Measurements from ENCODE around the gene CFAP107. TPM values are rescaled to one million over a fixed set of nuclear protein-coding genes. Genes with fewer than 3 reads are reported as not detected.
"Not testable (repeated sequence)": the region's sequence is repeated elsewhere in the genome, so short reads cannot be mapped to it uniquely, and the experiment has no call there.

CFAP107 gene
- total and polyA plus RNA-seq, 2 experiments from 2014 or later = not detected

DNA sequence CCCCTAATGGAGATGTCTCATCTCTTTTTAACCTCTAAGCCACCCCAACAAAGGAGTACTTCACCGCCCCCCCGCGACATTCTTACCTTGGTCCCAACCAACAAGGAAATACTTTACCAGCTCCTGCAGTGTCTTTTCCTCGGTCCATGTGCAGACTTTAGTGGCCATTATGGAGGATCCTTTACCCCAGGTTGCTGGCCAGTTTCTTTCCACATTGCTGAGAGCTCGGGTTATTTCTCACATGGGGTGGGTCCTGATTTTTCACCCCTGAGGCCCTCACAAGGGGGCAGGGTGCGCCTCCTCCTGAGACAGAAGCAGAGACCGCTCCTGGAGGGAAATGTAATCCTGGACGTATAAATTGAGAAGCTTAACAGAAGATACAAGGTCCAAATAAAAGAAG lies 33.1 kb upstream of the CFAP107 start:
- 88% methylated on average over 8 of the region's 8 CpGs for WGBS (ENCODE audit: low lambda C conversion rate, missing lambda C conversion rate)
- peaks cover 14% of the 10 kb centered on the region for H3K4me1 ChIP-seq (ENCODE audit: insufficient read depth)

DNA sequence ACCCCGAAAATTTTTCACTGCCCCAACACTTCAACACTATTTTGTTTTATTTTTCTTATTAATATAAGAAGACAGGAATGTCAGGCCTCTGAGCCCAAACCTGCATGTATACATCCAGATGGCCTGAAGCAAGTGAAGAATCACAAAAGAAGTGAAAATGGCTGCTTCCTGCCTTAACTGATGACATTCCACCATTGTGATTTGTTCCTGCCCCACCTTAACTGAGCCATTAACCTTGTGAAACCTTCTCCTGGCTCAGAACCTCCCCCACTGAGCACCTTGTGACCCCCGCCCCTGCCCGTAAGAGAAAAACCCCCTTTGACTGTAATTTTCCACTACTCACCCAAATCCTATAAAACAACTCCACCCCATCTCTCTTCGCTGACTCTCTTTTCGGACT lies 32.3 kb upstream of the CFAP107 start:
- not testable (repeated sequence) for H3K9me2 ChIP-seq (replicated peaks; ENCODE audit: insufficient read depth); H3K4me3 ChIP-seq; H3K27ac ChIP-seq; H4K20me1 ChIP-seq (ENCODE audit: insufficient read depth, poor library complexity, severe bottlenecking); H2AFZ ChIP-seq; H3K4me2 ChIP-seq; H3K79me2 ChIP-seq; DNase-seq (ENCODE audit: low spot score); H3K36me3 ChIP-seq (replicated peaks; ENCODE audit: insufficient read depth, low read depth); H3K27me3 ChIP-seq; H3K9me3 ChIP-seq (ENCODE audit: low read depth)
- 72% methylated on average over 5 of the region's 5 CpGs for WGBS (ENCODE audit: low lambda C conversion rate, missing lambda C conversion rate)
- H3K4me1 ChIP-seq (ENCODE audit: insufficient read depth) = peaks cover 14% of the 10 kb centered on the region

More for the DNA sequence above, 33.1 kb upstream of the CFAP107 start:
- Histone ChIP-seq H3K9me2 (replicated peaks; ENCODE audit: insufficient read depth) (no peaks in the 10 kb centered on the region), H3K4me3 (no peak overlapping the region), H3K4me2 (no peak overlapping the region), H3K79me2 (no peaks in the 10 kb centered on the region), H3K27me3 (no peaks in the 10 kb centered on the region), H2AFZ (no peak overlapping the region), H3K27ac (no peak overlapping the region), H4K20me1 (ENCODE audit: insufficient read depth, poor library complexity, severe bottlenecking) (no peaks in the 10 kb centered on the region), H3K36me3 (replicated peaks; ENCODE audit: insufficient read depth, low read depth) (no peaks in the 10 kb centered on the region), H3K9me3 (ENCODE audit: low read depth) (no peaks in the 10 kb centered on the region)
- TF ChIP-seq EZH2 (IDR thresholded peaks at IDR 0.05; ENCODE audit: borderline replicate concordance) (no peak), EZH2phosphoT487 (IDR thresholded peaks at IDR 0.05; ENCODE audit: low read depth, severe bottlenecking, unreplicated experiment) (no peak)
- TF ChIP-seq, protein P1, sequence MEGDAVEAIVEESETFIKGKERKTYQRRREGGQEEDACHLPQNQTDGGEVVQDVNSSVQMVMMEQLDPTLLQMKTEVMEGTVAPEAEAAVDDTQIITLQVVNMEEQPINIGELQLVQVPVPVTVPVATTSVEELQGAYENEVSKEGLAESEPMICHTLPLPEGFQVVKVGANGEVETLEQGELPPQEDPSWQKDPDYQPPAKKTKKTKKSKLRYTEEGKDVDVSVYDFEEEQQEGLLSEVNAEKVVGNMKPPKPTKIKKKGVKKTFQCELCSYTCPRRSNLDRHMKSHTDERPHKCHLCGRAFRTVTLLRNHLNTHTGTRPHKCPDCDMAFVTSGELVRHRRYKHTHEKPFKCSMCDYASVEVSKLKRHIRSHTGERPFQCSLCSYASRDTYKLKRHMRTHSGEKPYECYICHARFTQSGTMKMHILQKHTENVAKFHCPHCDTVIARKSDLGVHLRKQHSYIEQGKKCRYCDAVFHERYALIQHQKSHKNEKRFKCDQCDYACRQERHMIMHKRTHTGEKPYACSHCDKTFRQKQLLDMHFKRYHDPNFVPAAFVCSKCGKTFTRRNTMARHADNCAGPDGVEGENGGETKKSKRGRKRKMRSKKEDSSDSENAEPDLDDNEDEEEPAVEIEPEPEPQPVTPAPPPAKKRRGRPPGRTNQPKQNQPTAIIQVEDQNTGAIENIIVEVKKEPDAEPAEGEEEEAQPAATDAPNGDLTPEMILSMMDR (IDR thresholded peaks at IDR 0.05; ENCODE audit: poor library complexity) = no peak
- no peak for DNase-seq (ENCODE audit: low spot score)

DNA sequence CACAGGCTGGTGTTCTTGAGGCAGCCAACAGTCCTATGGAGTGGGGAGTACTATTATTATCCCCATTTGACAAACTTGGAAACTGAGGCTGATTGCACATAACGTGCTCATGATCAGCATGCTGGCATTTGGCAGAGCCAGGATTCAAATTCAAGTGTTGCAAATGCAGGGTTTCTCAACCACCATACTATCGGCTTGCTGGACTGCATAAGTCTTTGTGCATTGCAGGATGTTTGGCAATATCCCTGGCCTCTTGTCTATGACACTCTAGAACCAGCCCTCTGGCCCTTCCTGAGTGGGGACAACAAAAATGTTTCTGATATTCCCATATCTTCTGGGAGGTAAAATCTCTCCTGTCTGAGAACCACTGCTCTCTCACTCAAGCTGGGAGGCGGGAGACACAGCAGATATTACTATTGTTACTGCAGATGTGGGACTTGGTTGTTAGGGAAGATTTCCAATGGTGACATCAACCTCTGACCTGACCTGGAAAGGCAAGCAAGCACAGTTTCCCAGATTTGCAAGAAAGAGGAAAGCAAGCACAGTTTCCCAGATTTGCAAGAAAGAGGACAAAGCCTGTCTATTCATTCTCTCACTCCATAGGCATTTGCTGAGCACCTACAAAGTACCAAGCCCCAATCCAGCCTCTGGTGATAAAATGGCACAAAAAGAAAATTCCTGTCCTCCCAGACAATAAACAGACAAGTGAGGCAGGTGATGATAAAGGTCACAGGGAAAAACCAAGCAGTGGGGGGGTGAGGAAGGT lies 31.1 kb upstream of the CFAP107 start:
- no peaks in the 10 kb centered on the region for H3K27me3 ChIP-seq
- H3K4me2 ChIP-seq = no peak overlapping the region
- DNase-seq (ENCODE audit: low spot score) = no peak
- H2AFZ ChIP-seq = no peak overlapping the region
- peaks cover 3% of the 10 kb centered on the region for H3K4me1 ChIP-seq (ENCODE audit: insufficient read depth)
- H3K79me2 ChIP-seq = no peaks in the 10 kb centered on the region
- H3K36me3 ChIP-seq (replicated peaks; ENCODE audit: insufficient read depth, low read depth) = no peaks in the 10 kb centered on the region
- 84% methylated on average over 3 of the region's 3 CpGs for whole genome bisulfite sequencing (ENCODE audit: low lambda C conversion rate, missing lambda C conversion rate)
- no peaks in the 10 kb centered on the region for H3K9me2 ChIP-seq (replicated peaks; ENCODE audit: insufficient read depth)
- H3K4me3 ChIP-seq = no peak overlapping the region
- H3K9me3 ChIP-seq (ENCODE audit: low read depth) = no peaks in the 10 kb centered on the region
- H3K27ac ChIP-seq = no peak overlapping the region
- TF ChIP-seq, protein P1 (IDR thresholded peaks at IDR 0.05; ENCODE audit: poor library complexity) = no peak
- TF ChIP-seq EZH2phosphoT487 (IDR thresholded peaks at IDR 0.05; ENCODE audit: low read depth, severe bottlenecking, unreplicated experiment) (no peak), EZH2 (IDR thresholded peaks at IDR 0.05; ENCODE audit: borderline replicate concordance) (no peak)
- no peaks in the 10 kb centered on the region for H4K20me1 ChIP-seq (ENCODE audit: insufficient read depth, poor library complexity, severe bottlenecking)

DNA sequence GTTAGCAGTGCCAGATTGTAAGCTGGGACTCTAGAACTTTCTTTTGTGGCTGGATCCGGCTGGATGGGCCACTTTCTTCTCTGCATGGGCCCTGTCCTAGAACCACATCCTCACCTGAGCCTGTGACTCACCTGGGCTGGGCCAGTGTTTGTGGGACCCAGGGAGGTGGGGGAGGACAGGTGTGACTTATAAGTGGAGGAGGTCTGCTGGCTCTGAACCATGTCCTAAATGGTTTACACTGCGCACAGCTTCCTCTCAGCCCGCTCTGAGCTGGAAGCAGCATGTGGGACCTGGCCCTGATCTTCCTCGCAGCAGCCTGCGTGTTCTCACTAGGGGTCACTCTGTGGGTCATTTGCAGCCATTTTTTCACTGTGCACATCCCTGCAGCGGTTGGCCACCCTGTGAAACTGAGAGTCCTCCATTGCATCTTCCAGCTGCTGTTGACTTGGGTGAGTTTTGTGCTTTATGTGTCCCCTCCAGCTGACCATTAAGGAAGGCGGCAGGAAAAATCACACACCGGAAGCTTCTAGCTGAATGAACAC lies 30.0 kb upstream of the CFAP107 start, which contains the start of gene AADACL3:
TSS of gene AADACL3 (plus strand) at position 215 of the 542 bp plus-strand sequence. CDS start at position 282, 67 bp downstream.
- TF ChIP-seq, protein P1 (IDR thresholded peaks at IDR 0.05; ENCODE audit: poor library complexity) = no peak
- TF ChIP-seq EZH2 (IDR thresholded peaks at IDR 0.05; ENCODE audit: borderline replicate concordance) (no peak), EZH2phosphoT487 (IDR thresholded peaks at IDR 0.05; ENCODE audit: low read depth, severe bottlenecking, unreplicated experiment) (no peak)
- 80% methylated on average over 8 of the region's 8 CpGs for WGBS (ENCODE audit: low lambda C conversion rate, missing lambda C conversion rate)
- H3K4me2 ChIP-seq = no peak within 1 kb of the TSS

More for the DNA sequence above, 30.0 kb upstream of the CFAP107 start, which contains the start of gene AADACL3:
- Histone ChIP-seq H3K27ac (no peak within 1 kb of the TSS), H2AFZ (no peak within 1 kb of the TSS), H3K79me2 (no peaks in the 10 kb centered on the region), H3K4me3 (no peak within 1 kb of the TSS), H3K9me3 (ENCODE audit: low read depth) (no peaks in the 10 kb centered on the region), H4K20me1 (ENCODE audit: insufficient read depth, poor library complexity, severe bottlenecking) (no peaks in the 10 kb centered on the region), H3K4me1 (ENCODE audit: insufficient read depth) (no peaks in the 10 kb centered on the region), H3K36me3 (replicated peaks; ENCODE audit: insufficient read depth, low read depth) (no peaks in the 10 kb centered on the region), H3K27me3 (no peaks in the 10 kb centered on the region), H3K9me2 (replicated peaks; ENCODE audit: insufficient read depth) (no peaks in the 10 kb centered on the region)
- DNase-seq (ENCODE audit: low spot score) = no peak

Measured in hepatocyte (in vitro differentiated cells).